GM19239 (cell line): ENCODE measurements around the gene SMAD6.

Experiments
- DNase-seq: peaks from one replicate; pipeline ENCODE4 v3.0.0; 2011; ENCODE audit warnings: low spot score; ENCODE audit not compliant: insufficient read length
- FAIRE-seq: peaks from 2 replicates; lab custom pipeline; 2011; peaks lifted over from hg19 to GRCh38; lab: Jason Lieb, UNC

Gene SMAD6

DNA sequence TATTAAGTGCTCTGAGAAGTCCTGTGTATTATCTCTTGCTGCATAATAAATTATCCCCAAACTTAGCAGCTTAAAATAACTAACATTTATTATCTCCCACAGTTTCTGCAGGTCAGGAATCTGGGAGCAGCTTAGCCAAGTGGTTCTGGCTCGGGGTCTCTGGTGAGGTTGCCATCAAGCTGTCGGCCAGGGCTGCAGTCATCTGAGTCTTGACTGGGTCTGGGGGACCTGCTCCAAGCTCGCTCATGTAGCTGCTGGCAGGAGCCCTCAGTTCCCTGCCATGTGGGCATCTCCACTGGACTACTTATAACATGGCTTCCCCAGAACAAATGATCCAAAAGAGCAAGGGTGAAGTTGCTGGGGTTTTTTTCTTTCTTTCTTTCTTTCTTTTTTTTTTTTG is 80.7 kb downstream of the SMAD6 start:
- DNase-seq (no peak), FAIRE-seq (no peak)

DNA sequence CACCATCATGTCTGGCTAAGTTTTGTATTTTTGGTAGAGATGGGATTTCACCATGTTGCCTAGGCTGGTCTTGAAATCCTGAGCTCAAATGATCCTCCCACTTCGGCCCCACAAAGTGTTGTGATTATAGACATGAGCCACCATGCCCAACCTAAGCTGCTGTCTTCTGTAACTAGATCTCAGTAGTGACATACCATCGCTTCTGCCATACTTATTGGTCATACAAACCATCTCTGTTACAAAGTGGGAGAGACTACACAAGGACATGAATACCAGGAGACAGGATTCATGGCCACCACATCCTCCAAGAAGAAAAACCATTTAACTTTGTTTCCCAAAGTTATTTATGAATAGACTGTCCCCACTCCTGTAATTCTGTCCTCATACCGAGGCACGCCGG is 81.3 kb downstream of the SMAD6 start:
- DNase-seq (no peak), FAIRE-seq (no peak)

DNA sequence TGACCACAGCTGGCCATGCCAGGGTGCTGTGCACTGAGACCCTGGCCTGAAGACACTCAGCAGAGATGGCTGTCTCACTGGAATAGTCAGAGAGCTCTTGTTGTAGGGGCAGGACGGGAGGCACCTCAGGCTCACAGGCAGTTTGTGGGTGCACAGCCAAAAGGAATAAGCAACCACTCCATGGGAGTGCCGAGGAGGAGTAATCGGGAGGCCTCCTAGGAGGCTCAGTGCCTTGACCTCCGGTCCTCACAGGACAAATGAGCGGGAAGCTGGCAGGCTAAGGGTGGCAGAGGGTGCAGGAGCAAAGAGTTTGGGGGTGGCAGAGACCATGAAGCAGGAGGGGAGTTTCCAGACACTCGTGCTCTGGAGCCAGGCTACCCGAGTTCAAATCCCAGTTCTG is 81.7 kb downstream of the SMAD6 start:
- FAIRE-seq (no peak), DNase-seq (no peak)

DNA sequence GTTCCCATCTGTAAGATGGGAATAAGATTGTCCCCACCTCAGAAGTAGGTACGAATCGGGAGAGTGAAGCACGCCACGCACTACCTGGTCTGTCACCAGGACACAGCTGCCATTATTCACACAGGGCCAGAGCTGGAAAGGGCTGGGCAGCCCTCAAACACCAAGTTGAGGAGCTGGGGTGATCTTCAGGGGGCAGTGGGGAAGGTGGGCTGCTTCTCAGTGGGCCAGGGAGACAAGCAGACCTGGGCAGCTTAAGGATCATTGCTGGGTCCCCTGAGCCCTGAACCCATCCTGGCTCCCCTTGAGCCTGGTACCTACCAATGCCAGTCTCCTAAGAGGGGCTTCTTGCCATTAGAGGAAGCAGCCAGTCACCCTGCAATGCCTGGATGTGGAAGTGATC is 82.1 kb downstream of the SMAD6 start:
- no peak for FAIRE-seq

DNA sequence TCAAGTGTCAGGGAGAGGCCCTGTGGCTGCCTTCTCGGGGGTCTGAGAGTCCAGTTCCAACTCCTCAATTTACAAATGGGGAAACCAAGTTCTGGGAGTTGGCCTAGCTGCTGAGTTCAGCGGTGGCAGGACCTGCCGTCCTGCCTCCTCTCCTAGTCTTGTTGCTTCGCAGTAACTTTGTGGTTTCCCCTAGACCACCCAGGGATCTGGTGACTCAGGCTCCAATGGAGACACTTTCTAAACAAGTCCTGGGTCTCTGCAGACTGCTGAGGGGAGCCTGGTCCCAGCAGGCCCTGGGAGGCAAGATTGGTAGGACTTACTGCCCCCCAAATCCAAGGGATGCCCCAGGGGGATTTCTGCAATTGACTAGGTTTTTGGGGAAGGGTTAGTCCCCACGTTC is 83.6 kb downstream of the SMAD6 start:
- DNase-seq (no peak), FAIRE-seq (no peak)

More for the DNA sequence above, 82.1 kb downstream of the SMAD6 start:
- no peak for DNase-seq

DNA sequence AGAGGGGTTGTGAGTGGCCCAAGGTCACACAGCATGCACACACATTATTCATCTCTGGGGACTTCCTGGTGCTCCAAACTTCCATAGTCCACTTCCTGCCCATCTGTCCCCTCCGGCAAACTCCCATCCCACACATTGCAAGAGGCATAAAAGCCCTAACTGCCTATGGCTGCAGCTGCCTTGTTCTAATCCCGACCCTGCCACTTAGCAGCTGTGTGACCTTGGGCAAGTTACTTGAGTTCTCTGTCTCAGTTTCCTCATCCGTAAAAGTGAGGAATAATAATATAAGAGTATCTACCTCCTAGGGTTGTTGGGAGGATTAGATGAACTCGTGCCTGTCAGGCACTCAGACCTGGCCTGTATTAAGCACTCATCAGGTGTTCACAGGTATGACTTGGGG is 84.2 kb downstream of the SMAD6 start:
- FAIRE-seq (no peak), DNase-seq (no peak)

DNA sequence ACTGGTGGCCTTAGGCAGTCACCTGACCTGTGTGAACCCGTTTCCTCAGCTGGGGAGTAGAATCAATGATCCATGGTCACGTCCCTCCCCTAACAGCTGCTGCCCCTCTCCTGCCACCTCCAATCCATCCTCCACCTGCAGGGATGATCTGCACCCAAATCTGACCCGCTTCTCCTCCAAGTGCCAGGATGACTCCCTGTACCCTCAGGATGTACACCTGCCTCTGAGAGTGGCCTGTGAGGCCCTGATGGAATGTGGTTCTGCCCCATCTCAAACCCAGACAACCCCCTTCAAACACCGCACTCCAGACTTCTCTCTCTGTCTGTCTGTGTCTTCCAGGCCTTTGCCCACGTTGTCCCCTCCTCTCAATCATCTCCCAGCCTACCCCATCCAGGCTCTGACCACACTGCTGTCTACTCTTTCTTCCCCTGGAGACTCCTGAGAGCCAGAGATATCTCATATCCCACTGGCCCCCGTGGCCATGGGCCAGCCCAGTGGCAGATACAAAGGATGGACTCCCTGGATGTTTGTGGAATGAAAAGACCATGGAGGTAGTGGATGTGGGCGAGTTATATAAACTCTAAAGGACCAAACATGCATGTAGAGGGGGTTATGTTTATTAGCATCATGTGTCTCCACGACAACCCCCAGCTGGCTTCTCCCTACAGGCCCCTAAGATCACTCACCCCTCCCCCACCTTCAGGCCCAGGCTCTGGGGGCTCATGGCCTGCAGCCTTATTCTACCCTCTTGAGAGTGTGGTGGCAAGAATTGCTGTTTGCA is 84.9 kb downstream of the SMAD6 start:
- FAIRE-seq, result no peak
- no peak for DNase-seq

DNA sequence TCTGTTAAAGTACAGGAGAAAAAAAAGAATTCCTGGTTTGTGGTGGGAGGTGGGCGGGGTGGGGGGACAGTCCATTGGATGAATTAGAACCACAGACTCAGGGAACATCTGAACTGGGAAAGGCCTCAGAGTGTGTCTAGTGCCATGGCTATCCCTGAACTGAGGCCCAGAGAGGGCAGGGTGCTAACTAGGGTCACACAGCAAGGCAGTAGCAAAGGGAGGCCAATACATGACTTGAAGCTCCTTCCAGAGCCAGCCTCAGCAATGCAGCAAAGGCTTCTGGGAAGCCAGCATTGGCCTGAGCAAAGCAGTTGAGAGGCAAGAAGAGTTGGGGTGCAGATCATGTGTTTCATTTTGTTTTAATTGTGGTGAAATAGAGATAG is 85.4 kb downstream of the SMAD6 start:
- DNase-seq (no peak), FAIRE-seq (no peak)

DNA sequence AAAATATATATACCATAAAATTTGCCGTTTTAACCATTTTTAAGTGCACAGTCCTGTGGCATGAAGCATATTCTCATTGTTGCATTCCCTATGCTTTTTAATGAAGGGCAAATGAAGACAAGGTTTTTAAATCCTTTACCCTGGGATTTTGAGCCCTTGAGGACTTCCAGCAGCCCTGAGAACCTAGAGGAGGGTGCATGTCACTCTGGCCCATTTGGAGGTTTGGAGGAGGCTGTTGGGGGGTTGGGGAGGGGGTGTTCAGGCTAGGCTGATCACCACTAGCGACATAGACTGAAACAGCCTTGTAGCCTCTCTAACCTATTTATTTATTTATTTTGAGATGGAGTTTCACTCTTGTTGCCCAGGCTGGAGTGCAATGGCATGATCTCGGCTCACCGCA is 86.0 kb downstream of the SMAD6 start:
- DNase-seq (no peak), FAIRE-seq (no peak)

DNA sequence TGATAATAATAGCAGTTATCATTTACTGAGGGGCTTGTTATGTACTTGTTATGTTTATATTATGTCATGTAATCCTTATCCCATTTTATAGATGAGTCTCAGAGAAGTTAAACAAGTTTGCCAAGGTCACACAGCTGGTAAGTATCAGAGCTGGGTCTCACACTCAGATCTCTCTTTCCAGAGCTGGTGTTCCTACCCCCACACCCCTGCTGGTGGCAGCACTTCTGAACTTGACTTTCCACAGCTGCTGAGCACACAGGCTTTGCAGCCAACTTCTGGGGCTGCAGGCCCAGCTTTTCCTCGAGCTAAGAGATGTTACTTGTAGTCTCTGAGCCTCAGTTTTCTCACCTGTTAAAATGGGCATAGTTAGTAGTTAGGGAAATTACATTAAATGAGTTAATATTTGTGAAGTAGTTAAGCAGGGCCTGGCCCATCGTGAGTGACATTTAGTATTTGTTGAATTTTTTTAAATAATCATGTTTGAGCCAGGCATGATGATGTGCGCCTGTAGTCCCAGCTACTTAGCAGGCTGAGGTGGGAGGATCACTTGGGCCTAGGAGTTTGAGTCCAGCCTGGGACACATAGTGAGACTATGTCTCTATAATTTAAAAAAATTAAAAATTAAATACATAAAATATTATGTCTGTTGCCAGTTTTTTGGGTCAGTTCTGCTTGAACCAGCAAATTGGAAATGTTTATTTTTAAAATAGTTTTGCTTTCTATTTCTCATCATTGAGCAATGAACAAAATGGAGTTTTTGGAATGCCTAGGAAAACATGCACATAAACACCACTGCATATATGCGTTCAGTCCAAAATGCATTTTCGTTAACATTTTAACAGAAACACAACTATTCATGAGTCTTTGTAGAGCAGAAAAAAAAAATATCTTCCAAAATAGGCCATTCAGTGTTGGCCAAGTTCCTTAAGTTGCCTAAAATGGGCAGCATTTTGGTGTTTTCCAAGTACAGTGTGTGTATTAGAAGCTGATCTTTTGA is 87.3 kb downstream of the SMAD6 start:
- FAIRE-seq (no peak), DNase-seq (no peak)

DNA sequence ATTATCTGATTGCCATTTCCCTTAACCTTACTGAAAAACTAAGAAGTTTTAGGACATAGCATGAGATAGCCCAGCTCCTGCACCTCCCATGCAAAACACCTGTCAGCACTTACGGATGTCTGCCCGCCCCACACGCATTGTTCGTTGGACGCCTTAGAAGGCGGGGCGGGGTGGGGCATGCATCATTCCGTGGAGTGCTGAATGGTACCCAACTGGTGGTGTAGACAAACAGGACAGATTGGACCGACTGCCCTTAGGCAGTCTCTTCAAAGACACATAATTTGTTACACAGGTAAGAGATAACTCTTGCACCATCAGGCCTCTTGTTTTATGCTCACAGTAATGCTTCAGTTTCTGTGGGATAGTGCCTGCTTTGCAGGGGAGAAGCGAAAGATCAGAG is 93.8 kb downstream of the SMAD6 start:
- DNase-seq (no peak), FAIRE-seq (no peak)

DNA sequence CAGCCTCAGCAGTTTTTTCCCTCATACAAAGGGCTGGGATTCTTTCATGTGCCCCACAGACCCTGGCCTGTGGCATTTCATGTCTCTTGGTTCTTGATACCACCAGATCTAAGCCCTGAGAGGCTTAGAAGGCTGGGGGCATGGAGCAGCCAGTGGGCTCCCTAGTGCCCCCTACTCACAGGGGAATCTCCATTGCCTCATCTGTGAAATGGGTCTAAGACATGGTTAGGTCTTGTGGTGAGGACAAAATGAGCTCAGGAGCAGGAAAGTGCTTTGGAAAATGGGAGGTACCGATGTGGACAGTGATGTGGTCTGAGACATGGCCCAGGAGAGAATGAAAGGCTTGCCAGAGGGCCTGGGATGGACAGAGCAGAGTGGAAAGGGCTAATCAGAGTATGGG is 94.3 kb downstream of the SMAD6 start:
- DNase-seq (no peak), FAIRE-seq (no peak)

DNA sequence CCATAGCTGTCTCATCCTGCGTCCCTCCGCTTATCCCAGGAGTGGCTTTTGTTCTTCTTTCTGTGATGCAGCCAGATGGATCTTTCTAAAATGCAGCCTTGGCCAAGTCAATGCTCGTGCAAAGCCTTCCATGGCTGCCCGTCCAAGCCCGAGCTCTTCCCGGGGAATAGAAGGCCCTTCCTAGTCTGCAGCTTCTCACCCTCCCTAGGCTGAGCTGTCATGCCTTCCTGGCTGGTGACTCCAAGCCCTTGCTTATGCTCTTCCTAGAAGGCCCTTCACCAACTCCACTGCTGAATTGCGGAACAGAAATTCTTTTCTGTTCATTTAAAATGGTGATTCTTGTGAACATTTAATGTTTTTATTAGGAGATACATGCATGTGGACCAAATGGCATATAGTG is 95.9 kb downstream of the SMAD6 start:
- DNase-seq (no peak), FAIRE-seq (no peak)

DNA sequence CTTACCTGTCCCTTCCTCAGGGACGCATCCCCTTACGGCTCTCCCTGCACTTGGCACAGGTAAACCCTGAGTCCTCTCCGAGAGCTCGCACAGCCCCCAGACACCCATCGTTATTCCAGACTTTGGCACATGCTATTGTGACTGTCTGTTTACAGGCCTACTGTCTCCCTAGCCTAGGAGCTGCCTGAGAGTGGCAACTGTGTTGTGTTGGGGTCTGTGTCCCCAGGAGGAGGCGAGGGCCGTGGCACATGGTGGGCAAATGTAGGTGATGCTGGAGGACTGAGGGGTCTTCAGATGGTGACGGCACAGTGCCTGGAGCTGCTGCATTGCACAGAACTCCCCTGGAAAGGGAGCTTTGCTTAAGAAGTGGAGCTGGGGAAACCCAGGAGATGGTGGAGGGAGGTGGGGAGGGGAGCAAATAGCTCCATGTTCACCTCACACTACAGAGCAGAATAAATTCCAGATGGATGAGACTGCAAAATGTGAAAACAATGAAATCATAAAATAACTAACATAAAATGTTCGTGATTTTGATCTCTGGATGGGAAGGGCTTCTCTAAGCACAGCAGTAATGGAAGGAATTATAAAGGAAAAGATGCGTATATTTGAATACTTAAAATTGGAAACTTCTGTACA is 96.5 kb downstream of the SMAD6 start:
- DNase-seq (no peak), FAIRE-seq (no peak)

DNA sequence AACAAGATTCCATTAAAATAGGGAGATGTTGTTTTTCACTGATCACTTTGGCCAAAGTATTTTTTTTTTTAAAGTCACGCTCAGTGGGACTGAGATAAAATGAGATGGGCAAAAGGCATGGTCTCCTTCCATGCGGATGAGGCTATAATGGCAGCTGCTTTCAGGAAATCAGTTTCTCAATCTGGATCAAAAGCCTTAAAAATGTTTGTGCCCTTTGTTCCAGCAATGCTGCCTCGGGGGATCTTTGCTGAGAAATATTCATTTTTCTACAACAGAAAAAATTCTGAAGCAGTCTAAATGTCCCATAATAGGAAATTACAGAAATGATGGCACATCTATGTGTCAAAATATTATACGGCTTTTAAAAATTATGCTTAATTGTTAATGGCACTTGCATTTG is 97.2 kb downstream of the SMAD6 start:
- DNase-seq, result no peak
- FAIRE-seq, result no peak

DNA sequence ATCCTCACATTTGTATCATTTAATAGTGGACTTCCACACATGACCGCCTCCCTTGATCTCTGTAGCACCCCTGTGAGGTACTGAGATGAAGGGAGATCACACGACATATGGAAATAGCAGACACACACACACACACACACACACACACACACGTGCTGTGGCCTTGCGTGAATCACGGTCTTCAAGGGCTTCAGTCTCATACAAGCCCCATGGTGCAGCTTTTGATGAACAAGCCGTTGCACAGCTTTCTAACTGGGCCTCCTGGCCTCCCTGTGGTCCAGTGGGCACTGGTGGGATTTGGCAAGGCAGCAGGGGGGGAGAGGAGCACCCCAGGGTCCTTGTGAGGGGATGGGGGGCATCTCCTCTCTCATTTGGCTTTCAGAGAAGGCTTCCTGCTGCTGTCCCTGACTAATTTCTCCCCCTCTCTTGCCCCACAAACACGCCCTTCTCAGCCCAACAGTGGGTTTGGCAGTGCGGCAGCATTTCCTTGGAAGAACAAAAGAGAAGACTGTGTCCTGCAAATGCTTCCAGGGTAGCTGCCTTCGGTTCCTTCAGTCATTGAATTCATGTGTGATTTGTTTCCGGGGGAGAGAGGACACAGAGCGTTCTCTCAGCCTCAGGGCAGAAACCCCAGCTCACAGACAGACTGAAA is 98.7 kb downstream of the SMAD6 start:
- FAIRE-seq (no peak), DNase-seq (no peak)

DNA sequence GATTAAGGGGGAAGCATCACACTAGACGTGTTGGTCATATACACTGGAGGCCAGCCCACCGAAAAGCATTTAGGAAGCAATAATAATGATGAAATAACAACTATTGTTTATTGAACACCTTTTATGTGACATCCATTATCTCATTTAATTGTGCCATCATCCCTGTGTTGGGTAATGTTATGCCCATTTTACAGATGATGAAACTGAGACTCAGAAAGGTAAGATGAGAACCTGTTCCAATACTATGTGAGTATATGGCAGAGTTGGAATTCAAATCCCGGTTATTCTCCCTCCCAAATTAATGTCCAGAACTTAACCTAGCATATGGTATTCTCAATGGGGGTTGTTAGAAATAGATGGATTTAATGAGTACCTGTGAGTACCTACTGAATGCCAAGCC is 99.2 kb downstream of the SMAD6 start:
- DNase-seq (no peak), FAIRE-seq (no peak)

DNA sequence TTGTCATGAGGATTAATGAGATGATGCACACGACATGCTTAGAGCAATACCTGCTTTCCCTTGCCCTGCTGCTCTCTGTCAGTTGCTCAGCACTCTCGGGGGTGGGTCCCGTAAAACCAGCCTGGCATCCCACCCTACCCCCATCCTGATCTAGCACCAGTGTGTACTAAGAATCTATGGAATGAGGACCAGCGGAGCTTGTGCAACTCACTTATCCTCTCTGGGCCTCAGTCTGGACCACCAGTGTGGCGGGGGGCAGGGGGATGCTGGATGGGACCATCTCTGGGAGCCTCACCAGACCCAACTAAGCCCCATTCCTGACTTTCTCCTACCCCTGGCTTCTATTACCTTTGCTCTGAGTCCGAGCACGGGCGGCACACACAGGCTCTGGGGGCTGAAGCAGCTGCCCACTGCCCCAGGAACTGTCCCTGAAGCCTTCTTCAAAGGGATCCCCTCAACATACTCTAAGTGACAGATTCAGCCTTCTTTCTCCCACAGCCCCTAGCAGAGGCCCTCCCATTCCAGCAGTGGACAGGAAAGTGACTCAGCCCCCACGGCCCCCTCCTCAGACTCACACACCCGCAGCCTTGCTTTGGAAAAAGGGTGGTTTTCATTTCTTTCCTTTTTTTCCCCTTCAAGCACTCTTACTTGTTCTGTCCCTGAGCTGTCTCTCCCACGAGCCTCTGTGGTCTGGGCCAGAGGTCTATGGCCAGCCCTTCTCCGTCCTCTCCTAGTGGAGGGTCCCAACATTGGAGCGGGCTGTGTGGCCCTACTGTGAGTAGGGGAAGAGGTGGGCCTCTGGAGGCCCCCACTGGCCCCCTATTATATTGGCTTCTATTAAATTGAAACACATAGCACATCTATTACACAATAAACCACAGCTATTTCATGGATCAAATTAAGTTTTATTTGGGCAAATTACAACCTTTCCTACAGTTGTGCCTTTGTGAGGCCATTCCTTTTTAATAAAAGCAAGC is 100.3 kb downstream of the SMAD6 start:
- DNase-seq, result no peak
- FAIRE-seq, result no peak

DNA sequence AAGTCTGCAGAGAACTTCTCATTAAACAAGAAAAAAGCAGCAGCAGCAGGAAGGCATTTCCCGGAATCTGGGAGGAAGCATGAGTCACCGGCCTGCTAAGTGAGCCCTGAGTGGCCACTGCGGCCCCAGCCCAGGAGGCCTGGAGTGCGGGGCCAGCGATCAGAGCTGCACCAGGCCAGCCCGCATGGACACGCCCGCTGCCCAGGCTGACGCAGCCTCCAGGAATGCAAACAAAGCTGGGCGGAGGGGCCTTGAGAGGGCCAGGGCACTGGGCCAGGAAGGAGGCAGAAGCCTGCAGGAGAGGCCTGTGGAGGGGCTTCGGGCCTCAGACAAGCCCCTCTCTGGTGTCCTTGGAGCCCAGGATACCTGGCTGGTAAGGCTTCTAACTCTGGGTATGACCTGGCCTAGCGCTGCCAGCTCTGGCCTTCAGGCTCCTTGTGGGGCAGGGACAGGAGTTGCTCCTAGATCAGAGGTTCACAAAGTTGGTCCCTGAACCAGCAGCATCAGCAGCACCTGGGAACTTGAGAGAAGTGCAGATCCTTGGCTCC is 101.2 kb downstream of the SMAD6 start:
- DNase-seq, result no peak
- FAIRE-seq, result no peak
